Dendritic cell treated with granulocyte-macrophage colony-stimulating factor and Interleukin-4, amounts not matched to agents 40 ng/mL and 50 ng/mL, for 4 days (primary cell): ENCODE data around the gene RNASE11.

Experiments used
- H3K27ac Mint-ChIP-seq: one replicate; pipeline ENCODE4 v1.8.0; 2022; ENCODE audit warnings: mild to moderate bottlenecking, mixed read lengths
- H3K27me3 Mint-ChIP-seq: one replicate; pipeline ENCODE4 v1.8.0; 2022; ENCODE audit warnings: mild to moderate bottlenecking, mixed read lengths
- H3K36me3 Mint-ChIP-seq: one replicate; pipeline ENCODE4 v1.8.0; 2022; ENCODE audit warnings: low read depth, mixed read lengths
- H3K4me1 Mint-ChIP-seq: one replicate; pipeline ENCODE4 v1.8.0; 2022; ENCODE audit warnings: low read depth, mixed read lengths
- H3K4me3 Mint-ChIP-seq: one replicate; pipeline ENCODE4 v1.8.0; 2022; ENCODE audit warnings: mild to moderate bottlenecking, moderate library complexity, mixed read lengths
- H3K9me3 Mint-ChIP-seq: one replicate; pipeline ENCODE4 v1.8.0; 2022; ENCODE audit warnings: mixed read lengths
- intact Hi-C: fragments of 100-400 bp; cut with micrococcal nuclease; formaldehyde crosslinking; loops from one replicate; pipeline ENCODE4 v1.15.0; 2022

Gene RNASE11

DNA sequence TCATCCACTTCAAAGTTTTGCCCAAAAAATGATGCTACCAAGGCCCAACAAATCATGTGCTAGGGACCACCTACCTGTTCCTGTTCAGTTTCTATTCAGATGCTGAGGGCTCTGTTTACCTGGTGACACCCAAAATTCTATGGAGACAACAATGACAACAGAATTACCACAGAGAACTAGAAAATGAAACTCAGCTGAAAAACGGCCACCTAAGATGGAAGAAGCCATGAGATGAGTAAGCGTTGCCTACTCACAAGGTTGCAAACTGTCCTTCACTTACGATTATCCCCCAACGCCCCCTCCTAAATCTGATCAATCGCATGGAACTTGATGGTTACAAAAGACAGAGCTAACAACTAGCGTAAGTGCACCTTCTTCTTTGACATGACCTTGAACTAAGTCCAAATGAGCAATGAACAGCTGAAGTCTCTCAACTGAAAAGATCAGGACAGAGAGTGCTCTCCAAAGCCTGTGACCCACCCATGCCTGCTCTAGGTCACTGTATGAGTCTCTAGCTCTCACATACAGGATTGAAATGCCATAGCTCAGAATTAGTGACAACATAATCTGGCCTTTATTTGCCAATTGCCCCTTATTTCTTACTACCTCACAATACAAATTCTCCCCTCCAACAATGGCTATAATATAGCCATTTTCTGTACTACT is at the start of gene RNASE11:
RNASE11 (minus strand) TSS at position 513 of the 666 bp plus-strand sequence.
- Mint-ChIP-seq H3K36me3 (no peaks in the 10 kb centered on the region), H3K4me3 (no peak within 1 kb of the TSS), H3K4me1 (no peaks in the 10 kb centered on the region), H3K27ac (no peak within 1 kb of the TSS), H3K9me3 (peaks cover 12% of the 10 kb centered on the region), H3K27me3 (peaks cover 2% of the 10 kb centered on the region)
- intact Hi-C loops: no loop called here

DNA sequence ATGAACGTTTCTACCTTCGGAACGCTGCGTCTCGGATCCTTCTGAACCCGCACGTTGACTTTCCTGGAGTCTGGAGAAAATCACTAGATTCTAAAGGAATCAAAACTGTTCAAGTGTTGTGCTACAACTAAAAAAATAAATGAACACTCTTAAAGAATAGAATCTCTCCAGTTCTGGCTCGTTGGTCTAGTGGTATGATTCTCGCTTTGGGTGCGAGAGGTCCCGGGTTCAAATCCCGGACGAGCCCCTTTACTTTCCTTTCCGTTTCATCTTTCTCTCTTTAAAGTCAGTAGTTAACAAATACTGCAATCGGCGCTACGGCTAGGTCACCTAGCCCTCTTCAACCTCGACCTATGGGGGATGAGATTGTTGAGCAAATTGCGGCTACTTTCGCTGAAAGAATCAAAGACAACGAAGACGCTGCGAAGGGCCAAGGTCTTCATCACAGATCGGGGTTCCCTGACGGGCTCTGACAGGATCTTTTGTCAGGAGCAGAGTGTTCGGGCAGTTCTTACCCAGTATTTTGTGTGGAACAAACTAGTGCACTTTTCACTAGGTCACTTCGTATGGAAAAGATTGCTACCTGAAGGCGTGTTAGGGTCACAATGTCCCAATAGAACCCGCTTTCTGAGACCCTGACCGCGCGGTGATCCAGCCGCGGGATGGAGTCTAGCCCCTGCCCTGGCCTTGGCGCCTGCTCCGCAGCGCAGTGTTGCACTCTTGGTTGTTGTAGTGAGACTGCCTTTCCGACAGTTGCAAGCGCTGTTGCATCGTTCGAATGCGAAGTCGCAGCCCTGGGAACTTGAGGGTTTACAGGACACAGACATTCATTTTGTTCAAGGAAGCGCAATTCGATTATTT is 45.3 kb upstream of the RNASE11 start:
- H3K27me3 Mint-ChIP-seq: peaks cover 81% of the 10 kb centered on the region
- peaks cover 33% of the 10 kb centered on the region for H3K4me1 Mint-ChIP-seq
- intact Hi-C loops: no loop called here
- peaks cover 8% of the 10 kb centered on the region for H3K9me3 Mint-ChIP-seq
- H3K36me3 Mint-ChIP-seq: no peaks in the 10 kb centered on the region
- no peak overlapping the region for H3K27ac Mint-ChIP-seq
- peak overlapping the region; percentile 17 for H3K4me3 Mint-ChIP-seq

DNA sequence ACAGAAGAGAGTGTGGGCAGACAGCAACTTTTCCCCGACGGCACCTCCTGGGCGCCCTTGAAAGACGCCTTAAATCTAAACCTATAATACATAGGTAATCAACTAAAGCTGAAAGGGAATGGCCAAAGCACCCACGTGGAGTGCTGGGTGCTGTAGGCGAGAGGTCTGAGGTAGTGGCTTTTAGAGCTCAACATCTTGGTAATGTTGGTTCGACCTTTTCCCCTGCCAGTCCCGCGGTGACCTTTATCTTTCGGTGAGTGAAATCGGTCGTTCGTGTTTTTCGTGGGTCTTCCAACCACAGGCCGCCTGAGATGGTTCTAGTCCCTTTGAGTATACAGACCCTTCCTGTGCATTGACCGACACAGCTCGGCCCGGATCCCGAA is 44.6 kb upstream of the RNASE11 start:
- no peak overlapping the region for H3K27ac Mint-ChIP-seq
- H3K27me3 Mint-ChIP-seq: peaks cover 83% of the 10 kb centered on the region
- H3K4me1 Mint-ChIP-seq: peaks cover 37% of the 10 kb centered on the region
- peak overlapping the region; percentile 17 for H3K4me3 Mint-ChIP-seq
- no peaks in the 10 kb centered on the region for H3K36me3 Mint-ChIP-seq
- intact Hi-C loops: no loop called here
- peaks cover 8% of the 10 kb centered on the region for H3K9me3 Mint-ChIP-seq

DNA sequence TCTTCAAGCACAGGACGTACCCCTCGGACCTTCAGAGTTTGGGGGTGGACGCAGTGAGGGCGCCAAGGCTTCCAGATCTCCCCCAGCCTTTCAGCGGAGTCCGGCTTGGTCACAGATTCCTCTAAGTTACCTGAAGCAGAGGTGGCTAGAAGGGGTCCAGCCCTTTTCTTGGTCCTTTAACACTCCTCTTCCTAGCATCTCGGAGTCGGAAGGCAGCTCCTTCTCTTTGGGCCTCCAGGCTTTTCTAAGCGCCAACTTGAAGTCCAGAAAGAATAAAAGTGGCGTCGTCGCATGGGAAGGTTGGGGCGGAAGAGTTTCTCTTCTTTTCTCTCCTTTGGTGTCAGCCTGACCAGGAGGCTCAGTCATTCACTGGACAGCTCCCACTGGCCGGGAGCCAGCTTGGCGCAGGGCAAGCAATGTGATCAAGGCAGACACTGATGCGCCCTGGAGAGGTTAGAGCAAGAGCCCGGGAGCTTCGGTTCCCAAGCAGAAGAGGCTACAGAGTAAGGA is 44.1 kb upstream of the RNASE11 start:
- intact Hi-C loops: no loop called here
- H3K27ac Mint-ChIP-seq: no peak overlapping the region
- peaks cover 40% of the 10 kb centered on the region for H3K4me1 Mint-ChIP-seq
- peaks cover 86% of the 10 kb centered on the region for H3K27me3 Mint-ChIP-seq
- H3K9me3 Mint-ChIP-seq: peaks cover 8% of the 10 kb centered on the region
- no peaks in the 10 kb centered on the region for H3K36me3 Mint-ChIP-seq
- peak overlapping the region; percentile 15 for H3K4me3 Mint-ChIP-seq

DNA sequence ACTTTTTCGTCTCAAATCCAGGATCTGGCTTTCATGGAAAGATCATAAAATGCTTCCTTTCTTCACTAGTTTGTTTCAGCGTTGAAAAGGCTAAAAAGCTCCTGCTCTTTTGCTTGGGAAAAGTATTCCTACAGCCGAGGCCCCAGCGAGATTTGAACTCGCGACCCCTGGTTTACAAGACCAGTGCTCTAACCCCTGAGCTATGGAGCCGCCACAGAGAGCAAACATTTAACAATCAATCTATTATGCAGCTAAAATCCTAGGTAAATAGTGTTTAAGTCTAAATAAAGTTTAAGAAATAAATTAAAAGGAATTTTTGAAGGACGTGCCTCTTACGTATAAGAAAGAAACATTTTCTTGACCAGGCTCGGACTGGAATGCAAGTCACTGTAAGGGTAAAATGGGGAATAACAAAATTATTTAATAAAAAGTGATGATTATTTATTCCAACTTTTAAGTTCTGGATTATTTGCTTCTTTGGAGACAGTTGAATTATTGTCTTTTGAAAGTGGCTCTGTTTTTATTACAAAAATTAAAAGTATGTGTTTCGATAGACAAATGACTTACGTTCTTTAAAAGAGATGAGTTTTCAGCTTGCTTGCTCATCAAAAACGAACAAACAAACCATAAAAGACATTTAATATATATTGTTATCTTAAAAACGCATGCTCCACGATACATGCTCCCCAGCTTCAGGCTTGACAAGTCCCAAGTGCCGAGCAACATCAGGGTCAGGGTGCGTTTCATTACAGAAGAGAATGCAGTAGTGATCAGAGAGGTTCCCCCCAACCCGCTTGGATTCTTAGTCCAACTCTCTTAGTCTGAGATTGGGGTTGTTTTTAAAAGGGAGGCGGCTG is 43.5 kb upstream of the RNASE11 start:
- H3K4me1 Mint-ChIP-seq: peaks cover 47% of the 10 kb centered on the region
- no peak overlapping the region for H3K27ac Mint-ChIP-seq
- no peaks in the 10 kb centered on the region for H3K36me3 Mint-ChIP-seq

DNA sequence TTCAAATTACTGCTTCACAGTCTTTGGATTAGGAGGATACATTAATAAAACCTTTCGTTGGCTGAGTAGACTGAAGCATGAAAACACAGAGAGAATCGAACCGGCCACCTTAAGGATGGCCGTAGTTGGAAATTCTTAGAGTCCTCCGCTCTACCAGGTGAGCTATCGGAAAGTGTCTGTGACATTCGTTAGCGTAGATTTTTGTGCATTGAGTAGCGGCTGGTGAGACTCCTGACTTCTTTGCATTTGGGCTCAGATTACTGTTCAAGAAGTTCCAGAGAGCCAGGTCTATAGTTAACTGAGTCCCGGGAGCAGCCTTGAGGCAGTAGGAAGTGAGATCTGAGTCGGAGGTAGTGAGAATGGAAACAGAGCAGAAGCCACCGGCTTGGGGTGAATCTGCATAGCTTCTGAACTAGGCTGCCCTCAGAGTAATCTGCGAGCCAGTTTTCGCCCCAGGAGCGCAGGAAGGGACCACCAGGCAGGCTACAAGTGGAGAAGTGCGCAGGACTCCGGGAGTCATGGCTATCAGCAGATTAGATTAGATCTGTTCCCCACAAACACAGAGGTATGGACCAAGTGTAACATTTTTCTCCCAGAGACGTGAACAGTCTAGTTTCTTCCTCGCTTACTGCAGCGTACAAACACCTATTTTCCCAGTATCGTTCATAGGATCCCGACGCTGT is 42.7 kb upstream of the RNASE11 start:
- H3K27ac Mint-ChIP-seq: no peak overlapping the region
- H3K4me3 Mint-ChIP-seq: peak overlapping the region; percentile 60
- peaks cover 54% of the 10 kb centered on the region for H3K4me1 Mint-ChIP-seq
- H3K27me3 Mint-ChIP-seq: peaks cover 88% of the 10 kb centered on the region
- H3K9me3 Mint-ChIP-seq: peaks cover 8% of the 10 kb centered on the region
- no peaks in the 10 kb centered on the region for H3K36me3 Mint-ChIP-seq
- intact Hi-C loops: no loop called here

More for the DNA sequence above, 43.5 kb upstream of the RNASE11 start:
- H3K9me3 Mint-ChIP-seq: peaks cover 8% of the 10 kb centered on the region
- peaks cover 88% of the 10 kb centered on the region for H3K27me3 Mint-ChIP-seq
- intact Hi-C loops: no loop called here
- peak overlapping the region; percentile 60 for H3K4me3 Mint-ChIP-seq

DNA sequence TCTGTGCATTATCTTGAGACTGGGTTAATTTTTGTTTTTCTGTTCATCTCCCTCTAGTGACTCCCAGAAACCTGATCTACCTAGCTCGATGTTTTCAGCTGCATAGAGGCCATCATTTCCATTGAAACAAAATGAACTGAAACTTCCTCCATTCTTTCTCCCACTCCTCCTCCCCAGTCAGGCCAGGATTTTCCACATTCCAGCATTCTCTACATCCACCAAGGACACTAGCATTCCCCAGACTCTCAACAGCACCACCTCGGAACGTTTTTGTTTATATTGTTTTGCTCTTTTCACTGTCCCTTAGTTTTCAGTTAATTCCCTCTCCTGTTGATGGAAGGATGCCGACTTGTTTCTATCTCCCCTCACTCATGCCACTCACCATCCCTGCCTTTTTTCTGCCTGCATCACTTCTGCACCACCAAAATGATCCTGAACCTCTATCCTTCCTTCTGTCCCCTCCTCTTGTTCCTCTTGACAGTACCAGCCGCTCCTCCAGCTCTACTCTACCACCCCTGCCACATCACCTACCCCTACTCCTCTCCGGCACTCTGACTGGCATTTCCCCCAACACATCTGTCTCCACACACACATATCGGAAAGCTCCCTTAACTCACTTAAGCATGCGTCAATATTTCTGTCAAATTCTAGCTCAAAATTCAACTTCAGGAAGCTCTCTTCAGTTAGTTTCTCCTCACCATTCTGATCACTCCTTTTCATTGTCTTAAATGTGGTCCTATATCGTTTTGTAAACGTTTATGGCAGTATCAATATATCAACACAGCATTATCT is 40.5 kb upstream of the RNASE11 start:
- Mint-ChIP-seq H3K9me3 (no peaks in the 10 kb centered on the region), H3K27me3 (peaks cover 72% of the 10 kb centered on the region), H3K27ac (no peak overlapping the region), H3K4me1 (peaks cover 76% of the 10 kb centered on the region), H3K36me3 (no peaks in the 10 kb centered on the region), H3K4me3 (no peak overlapping the region)
- intact Hi-C loops: no loop called here

DNA sequence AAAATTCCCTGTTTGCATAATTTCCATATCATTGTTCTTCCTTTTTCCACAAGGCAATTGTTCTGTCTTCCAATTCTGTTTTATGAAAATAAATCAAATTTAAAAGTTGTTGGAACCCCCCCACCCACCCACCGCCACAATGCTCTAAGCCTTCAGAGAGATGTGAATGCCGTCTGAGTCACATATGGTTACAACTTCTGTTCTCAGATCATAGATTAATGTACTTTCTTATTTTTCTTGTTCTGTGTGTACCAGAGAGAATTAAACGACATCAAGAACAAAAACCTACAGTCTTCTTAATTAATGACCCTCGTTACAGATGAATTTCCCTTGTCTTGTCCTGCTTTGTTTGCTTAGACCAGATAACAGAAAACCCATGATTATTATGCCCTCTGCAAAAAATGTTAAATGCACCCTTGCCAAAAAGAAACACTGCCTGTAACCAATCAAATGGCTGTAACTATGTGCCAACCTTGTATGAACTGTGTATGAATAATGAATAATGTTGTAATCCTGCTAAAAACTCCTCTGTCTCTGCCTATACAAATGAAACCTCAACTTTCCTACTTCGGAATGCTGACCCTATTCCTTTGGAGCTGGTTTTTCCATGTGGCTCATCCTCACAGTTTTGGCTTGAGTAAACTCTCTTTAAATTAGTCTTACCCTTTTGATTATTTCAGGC is 39.7 kb upstream of the RNASE11 start:
- peaks cover 66% of the 10 kb centered on the region for H3K27me3 Mint-ChIP-seq
- H3K9me3 Mint-ChIP-seq: no peaks in the 10 kb centered on the region
- H3K4me3 Mint-ChIP-seq: no peak overlapping the region
- H3K27ac Mint-ChIP-seq: no peak overlapping the region
- peaks cover 76% of the 10 kb centered on the region for H3K4me1 Mint-ChIP-seq
- intact Hi-C loops: no loop called here
- no peaks in the 10 kb centered on the region for H3K36me3 Mint-ChIP-seq

DNA sequence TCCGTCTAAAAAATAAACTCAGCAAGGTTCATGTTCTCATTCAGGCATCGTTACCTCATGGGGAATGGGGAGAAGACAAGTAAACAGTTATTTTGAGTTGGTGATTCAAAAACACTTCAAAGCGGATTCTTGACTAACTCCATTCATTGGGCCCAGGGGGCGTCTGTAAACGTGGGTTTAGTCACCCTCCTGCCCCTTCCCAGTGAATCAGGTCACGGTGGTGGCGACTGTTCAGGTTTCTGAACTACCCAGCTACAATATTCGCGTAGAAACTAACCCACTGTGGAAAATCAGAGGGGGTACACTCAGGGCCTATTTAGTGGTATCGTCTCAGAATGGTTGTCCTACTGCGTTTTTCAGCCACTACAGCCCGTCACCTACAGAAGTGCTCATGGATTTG is 38.5 kb upstream of the RNASE11 start:
- intact Hi-C loops: no loop called here
- Mint-ChIP-seq H3K4me1 (peaks cover 76% of the 10 kb centered on the region), H3K36me3 (no peaks in the 10 kb centered on the region), H3K4me3 (no peak overlapping the region), H3K9me3 (no peaks in the 10 kb centered on the region), H3K27ac (no peak overlapping the region), H3K27me3 (peaks cover 56% of the 10 kb centered on the region)

DNA sequence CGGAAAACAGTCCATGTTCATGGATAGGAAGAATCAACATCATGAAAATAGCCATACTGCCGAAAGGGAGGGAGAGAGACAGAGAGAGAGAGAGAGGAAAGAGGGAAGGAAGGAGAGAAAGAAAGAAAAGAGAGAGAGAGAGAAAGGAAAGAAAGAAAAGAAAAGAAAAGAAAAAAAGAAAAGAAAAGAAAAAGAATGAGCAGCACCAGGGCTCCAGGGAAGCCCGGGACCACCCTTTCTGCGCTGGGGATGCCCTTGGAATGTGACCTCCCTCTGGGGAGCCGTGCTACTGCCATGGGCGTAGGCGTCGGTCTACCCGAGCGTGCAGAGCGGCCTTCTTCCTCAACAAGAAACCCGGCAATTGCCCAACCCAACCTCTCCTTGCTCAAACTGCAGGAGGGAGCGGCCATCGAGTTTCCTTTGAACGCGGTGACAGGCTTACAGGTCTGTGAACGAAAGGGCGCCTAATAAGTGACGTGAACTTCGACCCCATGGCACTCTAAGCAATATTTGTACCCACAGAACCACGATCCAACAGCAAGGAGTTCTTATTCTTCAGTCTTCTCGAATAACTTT is 36.8 kb upstream of the RNASE11 start:
- peaks cover 44% of the 10 kb centered on the region for H3K27me3 Mint-ChIP-seq
- peak overlapping the region; percentile 79 for H3K27ac Mint-ChIP-seq
- H3K4me3 Mint-ChIP-seq: peak overlapping the region; percentile 55
- H3K4me1 Mint-ChIP-seq: peaks cover 67% of the 10 kb centered on the region
- intact Hi-C loops: no loop called here
- H3K36me3 Mint-ChIP-seq: no peaks in the 10 kb centered on the region
- H3K9me3 Mint-ChIP-seq: no peaks in the 10 kb centered on the region

DNA sequence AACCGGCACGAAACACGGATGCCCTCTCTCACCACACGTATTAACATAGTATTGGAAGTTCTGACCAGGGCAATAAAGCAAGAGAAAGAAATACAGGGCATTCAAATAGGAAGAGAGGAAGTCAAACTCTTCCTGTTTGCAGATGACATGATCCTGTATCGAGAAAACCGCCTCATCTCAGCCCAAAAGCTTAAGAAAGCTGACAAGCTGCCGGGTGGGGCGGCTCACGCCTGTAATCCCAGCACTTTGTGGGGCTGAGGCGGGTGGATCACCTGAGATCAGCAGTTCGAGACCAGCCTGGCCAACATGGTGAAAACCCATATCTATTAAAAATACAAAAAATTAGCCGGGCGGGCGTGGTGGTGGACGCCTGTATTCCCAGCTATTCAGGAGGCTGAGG is 36.0 kb upstream of the RNASE11 start:
- peak overlapping the region; percentile 79 for H3K27ac Mint-ChIP-seq

DNA sequence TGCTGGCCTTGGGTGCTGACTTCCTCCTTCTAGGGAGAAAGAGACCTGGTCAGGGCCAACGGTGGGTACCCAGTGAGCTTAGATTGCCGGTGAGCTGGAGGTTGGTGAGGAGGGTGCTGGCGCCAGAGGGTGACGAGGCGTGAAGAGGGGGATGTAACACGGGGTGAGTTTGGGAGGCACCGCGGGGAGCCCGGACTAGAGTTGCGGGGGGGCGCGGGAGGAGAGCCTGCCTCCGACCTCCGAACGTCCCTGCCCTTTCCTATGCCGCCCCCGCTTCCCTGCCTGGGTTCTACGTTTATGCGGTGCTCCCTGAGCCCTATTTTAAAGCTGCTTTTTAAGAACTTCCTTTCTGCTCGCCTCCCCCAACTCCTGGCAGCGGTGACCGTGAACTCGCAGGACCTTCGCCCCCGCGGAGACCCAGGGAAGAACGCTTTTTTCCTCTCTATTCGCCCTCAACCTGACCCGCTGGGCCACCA is 35.1 kb upstream of the RNASE11 start:
- peak overlapping the region; percentile 39 for H3K4me3 Mint-ChIP-seq
- intact Hi-C loops: no loop called here

More for the DNA sequence above, 36.0 kb upstream of the RNASE11 start:
- Mint-ChIP-seq H3K9me3 (no peaks in the 10 kb centered on the region), H3K27me3 (peaks cover 38% of the 10 kb centered on the region), H3K4me1 (peaks cover 68% of the 10 kb centered on the region), H3K36me3 (no peaks in the 10 kb centered on the region), H3K4me3 (peak overlapping the region; percentile 8)
- intact Hi-C loops: no loop called here

More for the DNA sequence above, 35.1 kb upstream of the RNASE11 start:
- H3K36me3 Mint-ChIP-seq: no peaks in the 10 kb centered on the region
- H3K27ac Mint-ChIP-seq: peak overlapping the region; percentile 79
- peaks cover 68% of the 10 kb centered on the region for H3K4me1 Mint-ChIP-seq
- peaks cover 29% of the 10 kb centered on the region for H3K27me3 Mint-ChIP-seq
- H3K9me3 Mint-ChIP-seq: no peaks in the 10 kb centered on the region
